IMR-90 (cell line): ENCODE measurements around the gene NDUFAF8. TPM values are rescaled to one million over a fixed set of nuclear protein-coding genes. Genes with fewer than 3 reads are reported as not detected.

Experiments
- ATAC-seq: fragments of 200-7000 bp; cut with Tn5 transposase; 2 replicates; pipeline ENCODE4 v1.9.1; 2020; ENCODE audit warnings: low read depth, mild to moderate bottlenecking, moderate library complexity
- BruUV-seq: library from RNA; stranded (reverse); fragments of 400-500 nt; replicated peaks from 2 replicates; lab custom pipeline; 2021; lab: Mats Ljungman, UMichigan
- CTCF ChIA-PET: fragments of 300-600 bp; formaldehyde crosslinking; extraction: SDS; loops from one replicate; lab custom pipeline; 2021; ENCODE audit warnings: antibody characterized with exemption; lab: Yijun Ruan, JAX
- POLR2A ChIA-PET: fragments of 300-600 bp; sonication (Branson Sonifier 250); formaldehyde crosslinking; loops from one replicate; lab custom pipeline; 2022; ENCODE audit warnings: antibody characterized with exemption; ENCODE audit not compliant: unreplicated experiment; lab: Charles Lee
- DNase-seq: peaks from one replicate; pipeline ENCODE4 v3.0.0; 2013
- H2AFZ ChIP-seq: replicated peaks from 2 replicates; pipeline ENCODE3; 2013; ENCODE audit warnings: low read length, mild to moderate bottlenecking; ENCODE audit not compliant: poor library complexity
- H2AK5ac ChIP-seq: 2 replicates; pipeline ENCODE4 v1.6.1; 2013; ENCODE audit warnings: low read depth, low read length, inconsistent platforms
- H2AK9ac ChIP-seq: replicated peaks from 2 replicates; pipeline ENCODE3; 2013; ENCODE audit warnings: mild to moderate bottlenecking, low read depth, low read length, moderate library complexity; ENCODE audit not compliant: poor library complexity
- H2BK120ac ChIP-seq: 2 replicates; pipeline ENCODE4 v1.6.1; 2013; ENCODE audit warnings: low read depth, low read length, inconsistent platforms
- H2BK15ac ChIP-seq: 3 replicates; pipeline ENCODE4 v1.6.1; 2013; ENCODE audit warnings: low read depth, low read length, inconsistent platforms
- H2BK20ac ChIP-seq: 2 replicates; pipeline ENCODE4 v1.6.1; 2013; ENCODE audit warnings: low read depth, mild to moderate bottlenecking, inconsistent platforms, low read length, moderate library complexity
- H2BK5ac ChIP-seq: 2 replicates; pipeline ENCODE4 v1.6.1; 2013; ENCODE audit warnings: mild to moderate bottlenecking, low read depth, low read length, inconsistent platforms; ENCODE audit not compliant: poor library complexity, severe bottlenecking
- H3K14ac ChIP-seq: replicated peaks from 2 replicates; pipeline ENCODE4 v1.6.1; 2013; ENCODE audit warnings: low read depth, low read length, inconsistent platforms
- H3K18ac ChIP-seq: 2 replicates; pipeline ENCODE4 v1.6.1; 2013; ENCODE audit warnings: low read depth, low read length, control low read depth
- H3K23ac ChIP-seq: 2 replicates; pipeline ENCODE4 v1.6.1; 2013; ENCODE audit warnings: low read depth, low read length, inconsistent platforms
- H3K27ac ChIP-seq: 2 replicates; pipeline ENCODE4 v1.5.1; 2013; ENCODE audit warnings: mild to moderate bottlenecking, control low read depth, low read length; ENCODE audit not compliant: insufficient read depth
- H3K27me3 ChIP-seq: 2 replicates; pipeline ENCODE4 v1.6.1; 2013; ENCODE audit warnings: low read length; ENCODE audit not compliant: control insufficient read depth, insufficient read depth
- H3K36me3 ChIP-seq: 2 replicates; pipeline ENCODE4 v1.6.1; 2013; ENCODE audit warnings: low read length, mixed read lengths; ENCODE audit not compliant: control insufficient read depth, insufficient read depth
- H3K4ac ChIP-seq: 2 replicates; pipeline ENCODE4 v1.6.1; 2013; ENCODE audit warnings: low read depth, low read length, inconsistent platforms
- H3K4me1 ChIP-seq: 2 replicates; pipeline ENCODE4 v1.6.1; 2013; ENCODE audit warnings: low read length, mixed read lengths; ENCODE audit not compliant: control insufficient read depth, insufficient read depth
- H3K4me2 ChIP-seq: 2 replicates; pipeline ENCODE4 v1.6.1; 2013; ENCODE audit warnings: low read depth, mild to moderate bottlenecking, control low read depth, low read length, moderate library complexity
- H3K4me3 ChIP-seq: 2 replicates; pipeline ENCODE4 v1.5.1; 2013; ENCODE audit warnings: low read depth, mild to moderate bottlenecking, control low read depth, low read length, moderate library complexity; ENCODE audit not compliant: insufficient read depth
- H3K56ac ChIP-seq: 2 replicates; pipeline ENCODE4 v1.6.1; 2013; ENCODE audit warnings: low read length, inconsistent platforms; ENCODE audit not compliant: insufficient read depth; ENCODE audit errors: extremely low read depth
- H3K79me1 ChIP-seq, 2 experiments: 2 replicates each; pipeline ENCODE4 v1.6.1; 2013; ENCODE audit warnings: low read length in 2 of 2, inconsistent platforms in 1 of 2, low read depth in 1 of 2
- H3K9ac ChIP-seq: 2 replicates; pipeline ENCODE4 v1.6.1; 2013; ENCODE audit warnings: low read depth, low read length, control low read depth
- H3K9me1 ChIP-seq: 2 replicates; pipeline ENCODE4 v1.6.1; 2013; ENCODE audit warnings: low read length, inconsistent platforms; ENCODE audit not compliant: insufficient read depth
- H3K9me3 ChIP-seq: 2 replicates; pipeline ENCODE4 v1.6.1; 2013; ENCODE audit warnings: low read length; ENCODE audit not compliant: control insufficient read depth, insufficient read depth
- H4K20me1 ChIP-seq: 2 replicates; pipeline ENCODE4 v1.6.1; 2013; ENCODE audit warnings: low read length, inconsistent platforms; ENCODE audit not compliant: insufficient read depth
- H4K5ac ChIP-seq: 2 replicates; pipeline ENCODE4 v1.6.1; 2013; ENCODE audit warnings: mild to moderate bottlenecking, low read depth, low read length, control low read depth
- H4K8ac ChIP-seq, 2 experiments: 2 replicates each; pipeline ENCODE4 v1.6.1; 2013; ENCODE audit warnings: low read depth in 2 of 2, low read length in 2 of 2, control low read depth in 1 of 2, inconsistent platforms in 1 of 2
- H4K91ac ChIP-seq: 2 replicates; pipeline ENCODE4 v1.6.1; 2013; ENCODE audit warnings: low read depth, low read length, inconsistent platforms; ENCODE audit not compliant: insufficient read depth
- BHLHE40 ChIP-seq: fragments of 150-350 bp; IDR thresholded peaks from 2 replicates; pipeline ENCODE4 v1.6.1; 2016; ENCODE audit warnings: mild to moderate bottlenecking, low read depth, low read length
- CEBPB ChIP-seq: IDR thresholded peaks from 2 replicates; pipeline ENCODE4 v1.6.1; 2012; ENCODE audit warnings: low read depth, low read length, improper control_type of control experiment
- CHD1 ChIP-seq: IDR thresholded peaks from 2 replicates; pipeline ENCODE4 v1.6.1; 2012; ENCODE audit warnings: low read depth, low read length, improper control_type of control experiment
- FOS ChIP-seq: fragments of 150-350 bp; IDR thresholded peaks from 2 replicates; pipeline ENCODE4 v1.6.1; 2016; ENCODE audit warnings: low read depth, low read length
- MAFK ChIP-seq: IDR thresholded peaks from 2 replicates; pipeline ENCODE4 v1.6.1; 2012; ENCODE audit warnings: low read depth, low read length, improper control_type of control experiment
- MAZ ChIP-seq: IDR thresholded peaks from 2 replicates; pipeline ENCODE4 v1.6.1; 2012; ENCODE audit warnings: low read depth, mild to moderate bottlenecking, low read length, improper control_type of control experiment, moderate library complexity, borderline replicate concordance
- MXI1 ChIP-seq: IDR thresholded peaks from 2 replicates; pipeline ENCODE4 v1.6.1; 2012; ENCODE audit warnings: low read depth, mild to moderate bottlenecking, low read length, moderate library complexity, borderline replicate concordance
- POLR2A ChIP-seq: IDR thresholded peaks from 2 replicates; pipeline ENCODE4 v1.6.1; 2012; ENCODE audit warnings: mild to moderate bottlenecking, low read depth, low read length
- RAD21 ChIP-seq: IDR thresholded peaks from 2 replicates; pipeline ENCODE4 v1.6.1; 2012; ENCODE audit warnings: low read length, improper control_type of control experiment
- RCOR1 ChIP-seq: IDR thresholded peaks from 2 replicates; pipeline ENCODE4 v1.6.1; 2012; ENCODE audit warnings: mild to moderate bottlenecking, low read length, improper control_type of control experiment; ENCODE audit not compliant: insufficient replicate concordance
- RFX5 ChIP-seq: IDR thresholded peaks from 2 replicates; pipeline ENCODE4 v1.8.0; 2012; ENCODE audit warnings: low read depth, mild to moderate bottlenecking, low read length, moderate library complexity
- SMC3 ChIP-seq: fragments of 150-350 bp; IDR thresholded peaks from 2 replicates; pipeline ENCODE4 v1.6.1; 2016; ENCODE audit warnings: low read depth, mild to moderate bottlenecking, antibody characterized with exemption, low read length, moderate library complexity
- WGBS, 2 experiments: methylation state at CpG; one replicate each; pipeline versions ENCODE4 v1.1.5 to v1.1.7; 2013; ENCODE audit warnings: missing lambda C conversion rate in 2 of 2; ENCODE audit not compliant: insufficient read length in 1 of 2; ENCODE audit errors: extremely low coverage in 2 of 2; 5-methylcytosine and 5-hydroxymethylcytosine counted together
- dilution Hi-C: fragments of 300-500 bp; cut with HindIII; formaldehyde crosslinking; loops from one replicate; pipeline ENCODE4 v1.14.3; 2018; ENCODE audit warnings: low sequenced_read_pairs; ENCODE audit not compliant: unreplicated experiment
- in situ Hi-C: fragments of 300-500 bp; cut with MboI; formaldehyde crosslinking; loops from 3 replicates; pipeline ENCODE4 v1.14.3; 2019; ENCODE audit warnings: low sequenced_read_pairs, inconsistent platforms, mixed read lengths
- intact Hi-C: fragments of 100-400 bp; cut with micrococcal nuclease; formaldehyde crosslinking; loops from 2 replicates; pipeline ENCODE4 v1.10.0; 2022
- polyA plus RNA-seq, 3 experiments: library from polyadenylated mRNA; depleted of rRNA; stranded (reverse); fragments of >200 nt; gene quantifications; 2 replicates each; pipeline ENCODE4 v1.2.3, GENCODE V29; 2012; ENCODE audit warnings: low replicate concordance in 1 of 3
- total RNA-seq: library from RNA; depleted of rRNA; stranded (reverse); fragments of >200 nt; gene quantifications from 2 replicates; pipeline ENCODE4 v1.2.3, GENCODE V29; 2012
- TF ChIP-seq, protein P1 (sequence below): fragments of 150-350 bp; IDR thresholded peaks from 2 replicates; pipeline ENCODE4 v1.6.1; 2016; ENCODE audit warnings: low read depth, mild to moderate bottlenecking, low read length, moderate library complexity, borderline replicate concordance
- TF ChIP-seq, protein P2 (sequence below): conservative IDR thresholded peaks from 2 replicates; pipeline ENCODE4 v1.5.1; 2012; ENCODE audit warnings: mild to moderate bottlenecking, low read depth, low read length, improper control_type of control experiment

NDUFAF8 gene
- total and polyA plus RNA-seq, 2 of the 4 experiments (the other 2 are of a cell fraction) = 11.1 to 65.0 TPM

DNA sequence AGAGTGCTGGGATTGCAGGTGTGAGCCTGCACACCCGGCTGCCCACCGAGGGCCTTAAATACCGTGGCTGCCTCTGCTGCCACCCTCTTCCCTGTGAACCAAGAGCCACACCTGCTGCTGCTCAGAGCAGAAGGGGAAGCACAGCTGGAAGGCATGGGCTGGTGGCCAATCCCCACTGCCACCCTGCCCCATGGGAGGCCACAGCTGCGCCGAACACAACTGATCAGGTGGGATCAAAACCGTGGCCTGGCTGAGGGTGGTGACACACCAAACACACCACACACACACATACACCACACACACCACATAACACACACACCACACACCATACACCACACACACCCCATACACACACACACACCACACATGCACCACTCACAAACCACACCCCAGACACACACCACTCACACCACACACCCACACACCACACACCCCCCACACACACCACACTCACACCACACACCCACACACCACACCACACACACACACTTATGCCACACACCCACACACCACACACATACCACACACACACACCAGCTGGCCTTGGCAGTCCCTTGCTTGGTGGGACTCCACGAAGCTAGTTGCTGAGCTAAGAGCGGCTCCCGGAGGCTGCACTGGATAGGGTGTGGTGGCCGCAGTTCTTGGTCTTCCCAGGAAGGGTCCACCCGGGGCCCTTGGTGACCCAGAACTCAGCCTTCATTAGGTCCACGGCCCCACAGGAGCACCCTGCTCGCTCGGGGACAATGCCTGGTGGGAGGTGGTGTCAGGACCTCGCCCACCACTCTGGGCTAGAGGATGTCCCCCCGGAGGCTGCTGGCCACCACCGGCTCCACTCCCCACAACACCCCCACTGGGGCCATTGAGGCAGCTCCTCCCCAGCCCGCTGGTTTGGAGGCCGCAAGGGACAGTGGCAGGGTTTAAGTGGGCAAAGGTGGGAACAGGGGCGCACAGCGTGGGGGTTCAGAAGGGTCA lies 31.2 kb upstream of the NDUFAF8 start (continued):
- no peak for TF ChIP-seq CHD1

DNA sequence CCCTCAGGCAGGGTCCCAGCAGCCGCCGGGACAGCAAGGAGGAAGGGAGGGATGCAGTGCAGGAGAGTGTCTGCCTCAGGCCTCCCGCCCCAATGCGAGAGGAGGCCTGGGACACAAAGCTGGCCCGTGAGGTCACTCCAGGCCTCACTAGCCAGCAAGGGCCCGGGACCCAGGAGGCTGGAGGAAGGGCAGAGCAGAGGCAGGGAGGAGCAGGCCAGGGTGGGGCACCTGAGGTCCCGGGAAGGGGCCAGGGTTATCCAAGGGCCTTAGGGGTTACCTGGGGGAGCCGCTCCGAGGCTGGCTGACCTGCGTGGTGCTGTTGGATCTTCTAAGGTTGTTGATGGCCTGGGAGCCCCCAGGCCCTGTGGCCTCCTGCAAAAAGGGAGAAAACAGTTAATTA lies 30.5 kb upstream of the NDUFAF8 start:
- Histone ChIP-seq H3K4me2 (no peak overlapping the region), H4K20me1 (peaks cover 5% of the 10 kb centered on the region; the same call in 1 of the 2 replicates), H3K14ac (no peak overlapping the region), H2AK9ac (no peak overlapping the region), H2BK15ac (no peak overlapping the region), H3K4me3 (no peak overlapping the region), H3K27me3 (no peaks in the 10 kb centered on the region), H3K36me3 (peaks cover 3% of the 10 kb centered on the region; the same call in 1 of the 2 replicates), H3K4ac (no peak overlapping the region), H3K9me1 (0 out of 2 replicates have a peak, but pooled peaks cover 6% of the 10 kb centered on the region), H2BK120ac (no peak overlapping the region), H3K56ac (no peak overlapping the region), H2AK5ac (no peak overlapping the region), H3K79me1 (no peaks in the 10 kb centered on the region; a peak in 1 of 4 replicates), H4K91ac (no peak overlapping the region), H3K23ac (no peak overlapping the region), H3K27ac (no peak overlapping the region), H2BK20ac (no peak overlapping the region), H3K9ac (no peak overlapping the region), H3K9me3 (no peaks in the 10 kb centered on the region), H2AFZ (no peak overlapping the region), H3K18ac (no peak overlapping the region), H4K5ac (no peak overlapping the region), H4K8ac (no peak overlapping the region), H2BK5ac (no peak overlapping the region), H3K4me1 (no peaks in the 10 kb centered on the region)
- CTCF ChIA-PET = no interaction called here
- 94% methylated on average over 6 of the region's 10 CpGs; no CpG with 5 or more reads in 1 of the 2 experiments for WGBS, 2 experiments
- no peak for DNase-seq
- in situ Hi-C loops (no loop called here), dilution Hi-C loops (no loop called here), intact Hi-C loops (no loop called here)
- POLR2A ChIA-PET = no interaction called here
- no peak for ATAC-seq
- BruUV-seq = no TSS peak
- TF ChIP-seq FOS (no peak), RCOR1 (no peak), MAFK (no peak), RFX5 (no peak), POLR2A (no peak), MAZ (no peak), RAD21 (no peak), CHD1 (no peak), MXI1 (no peak), CEBPB (no peak), SMC3 (no peak), BHLHE40 (no peak)
- TF ChIP-seq, protein P1, sequence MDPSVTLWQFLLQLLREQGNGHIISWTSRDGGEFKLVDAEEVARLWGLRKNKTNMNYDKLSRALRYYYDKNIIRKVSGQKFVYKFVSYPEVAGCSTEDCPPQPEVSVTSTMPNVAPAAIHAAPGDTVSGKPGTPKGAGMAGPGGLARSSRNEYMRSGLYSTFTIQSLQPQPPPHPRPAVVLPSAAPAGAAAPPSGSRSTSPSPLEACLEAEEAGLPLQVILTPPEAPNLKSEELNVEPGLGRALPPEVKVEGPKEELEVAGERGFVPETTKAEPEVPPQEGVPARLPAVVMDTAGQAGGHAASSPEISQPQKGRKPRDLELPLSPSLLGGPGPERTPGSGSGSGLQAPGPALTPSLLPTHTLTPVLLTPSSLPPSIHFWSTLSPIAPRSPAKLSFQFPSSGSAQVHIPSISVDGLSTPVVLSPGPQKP = no peak
- TF ChIP-seq, protein P2, sequence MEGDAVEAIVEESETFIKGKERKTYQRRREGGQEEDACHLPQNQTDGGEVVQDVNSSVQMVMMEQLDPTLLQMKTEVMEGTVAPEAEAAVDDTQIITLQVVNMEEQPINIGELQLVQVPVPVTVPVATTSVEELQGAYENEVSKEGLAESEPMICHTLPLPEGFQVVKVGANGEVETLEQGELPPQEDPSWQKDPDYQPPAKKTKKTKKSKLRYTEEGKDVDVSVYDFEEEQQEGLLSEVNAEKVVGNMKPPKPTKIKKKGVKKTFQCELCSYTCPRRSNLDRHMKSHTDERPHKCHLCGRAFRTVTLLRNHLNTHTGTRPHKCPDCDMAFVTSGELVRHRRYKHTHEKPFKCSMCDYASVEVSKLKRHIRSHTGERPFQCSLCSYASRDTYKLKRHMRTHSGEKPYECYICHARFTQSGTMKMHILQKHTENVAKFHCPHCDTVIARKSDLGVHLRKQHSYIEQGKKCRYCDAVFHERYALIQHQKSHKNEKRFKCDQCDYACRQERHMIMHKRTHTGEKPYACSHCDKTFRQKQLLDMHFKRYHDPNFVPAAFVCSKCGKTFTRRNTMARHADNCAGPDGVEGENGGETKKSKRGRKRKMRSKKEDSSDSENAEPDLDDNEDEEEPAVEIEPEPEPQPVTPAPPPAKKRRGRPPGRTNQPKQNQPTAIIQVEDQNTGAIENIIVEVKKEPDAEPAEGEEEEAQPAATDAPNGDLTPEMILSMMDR = no peak
